Muscle of back (tissue), 11 donors: ENCODE results near the gene ADCY2. TPM values are rescaled to one million over a fixed set of nuclear protein-coding genes. Genes with fewer than 3 reads are reported as not detected.

ENCODE experiments used
- DNase-seq, 3 donors: peaks; one replicate each; pipeline versions ENCODE4 v3.0.0 to v3.0.0-alpha.2; 2013
- polyA plus RNA-seq, 10 donors: library from polyadenylated mRNA; unstranded; fragments of 120-200 nt; gene quantifications; one replicate each; pipeline ENCODE4 v1.2.1, GENCODE V29; 2013; ENCODE audit not compliant: insufficient read length in 10 of 10

Gene ADCY2
- polyA plus RNA-seq, 10 donors: 18.4 to 48.7 (median 38.6) TPM

DNA sequence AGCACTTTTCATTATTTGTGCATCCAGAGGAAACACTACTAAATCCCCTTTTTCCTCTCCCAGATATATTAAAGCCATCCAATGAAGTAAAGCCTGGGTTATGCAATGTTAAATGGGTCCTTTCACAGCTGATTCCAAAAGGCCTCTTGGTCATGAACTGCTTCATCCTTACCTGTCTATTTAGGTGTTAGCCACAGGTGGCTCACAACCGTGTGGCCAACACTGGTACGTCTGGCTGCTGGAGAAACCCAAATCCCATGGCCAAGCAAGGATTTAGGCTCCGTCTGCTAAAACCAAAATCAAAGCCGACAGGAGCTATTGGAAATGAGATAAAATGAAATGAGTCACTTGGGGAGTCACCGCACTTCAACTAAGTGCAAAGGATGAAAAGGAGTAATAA, 193.9 kb downstream of the ADCY2 start:
- no peak for DNase-seq

DNA sequence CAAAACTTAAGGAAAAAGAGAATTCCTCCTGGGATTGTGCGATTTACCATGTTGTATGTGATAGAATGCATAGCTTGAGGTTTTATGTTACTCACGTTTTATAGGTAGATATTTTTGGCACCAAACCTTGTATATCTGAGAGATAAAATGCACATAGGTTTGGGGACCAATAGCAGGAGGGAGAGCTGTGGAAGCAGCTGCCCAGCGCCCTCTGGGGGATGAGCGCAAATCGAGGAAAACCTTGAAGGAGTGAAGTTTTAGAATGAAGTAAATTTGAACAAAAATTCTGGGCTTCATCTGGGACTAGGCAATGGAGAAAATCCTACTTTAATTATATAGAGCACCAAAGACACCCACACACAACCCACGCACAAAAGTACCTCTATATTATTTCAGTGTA, 197.0 kb downstream of the ADCY2 start:
- DNase-seq: peak in 1 of 3 donors; percentile 7

DNA sequence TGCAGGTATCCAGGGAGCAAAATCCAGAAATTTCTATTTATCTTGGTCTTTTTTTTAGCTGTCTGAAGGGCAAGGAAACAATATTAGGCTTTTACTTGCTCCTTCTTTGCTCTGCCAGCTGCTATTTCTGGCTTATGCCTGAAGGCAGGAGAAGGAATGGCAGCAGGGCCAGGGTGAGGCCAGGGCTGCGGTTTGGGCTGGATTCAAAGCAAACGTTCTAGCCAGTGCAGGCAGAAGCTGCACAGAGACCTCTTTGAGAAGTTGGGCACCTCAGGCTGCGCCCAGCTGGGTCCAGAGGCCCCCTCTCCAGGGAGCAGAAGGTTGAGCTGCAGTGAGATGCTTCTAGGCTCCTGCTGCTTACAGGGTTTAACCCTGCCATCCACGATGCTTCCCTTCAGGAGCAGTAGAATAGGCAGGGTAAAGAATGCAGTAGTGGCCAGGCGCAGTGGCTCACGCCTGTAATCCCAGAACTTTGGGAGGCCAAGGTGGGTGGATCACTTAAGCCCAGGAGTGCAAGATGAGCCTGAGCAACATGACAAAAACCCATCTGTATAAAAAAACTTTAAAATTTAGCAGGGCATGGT, 201.2 kb downstream of the ADCY2 start:
- DNase-seq: peak in 1 of 3 donors; percentile 2

DNA sequence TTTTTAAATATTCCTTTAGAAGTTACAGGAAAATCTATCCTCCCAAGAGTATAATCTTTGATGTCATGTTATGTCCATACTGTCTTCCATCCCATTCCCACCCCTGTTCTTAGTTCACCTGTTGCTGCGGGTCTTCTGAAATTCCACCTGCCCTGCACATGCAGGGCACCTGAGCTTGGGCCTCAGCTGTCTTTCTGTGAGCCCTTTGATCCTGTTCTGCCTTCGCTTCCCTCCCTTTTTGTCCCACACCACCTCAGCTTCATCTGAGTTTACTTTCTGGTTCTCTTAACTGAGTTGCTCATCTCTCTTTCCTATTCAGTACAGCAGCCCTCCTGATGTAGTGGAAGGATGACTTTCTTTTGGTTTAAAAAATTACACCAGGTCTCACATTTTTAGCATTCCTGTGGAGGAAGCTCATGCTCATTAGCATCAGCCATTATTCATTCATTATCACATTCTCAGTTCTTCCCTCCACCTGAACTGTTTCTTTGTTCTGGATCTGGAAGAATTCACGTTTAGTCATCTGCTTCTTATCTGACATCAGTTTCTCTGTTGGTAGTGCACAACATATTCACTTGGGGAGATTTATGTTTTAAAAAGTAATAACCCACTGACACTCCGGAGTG, 211.0 kb downstream of the ADCY2 start:
- no peak for DNase-seq

DNA sequence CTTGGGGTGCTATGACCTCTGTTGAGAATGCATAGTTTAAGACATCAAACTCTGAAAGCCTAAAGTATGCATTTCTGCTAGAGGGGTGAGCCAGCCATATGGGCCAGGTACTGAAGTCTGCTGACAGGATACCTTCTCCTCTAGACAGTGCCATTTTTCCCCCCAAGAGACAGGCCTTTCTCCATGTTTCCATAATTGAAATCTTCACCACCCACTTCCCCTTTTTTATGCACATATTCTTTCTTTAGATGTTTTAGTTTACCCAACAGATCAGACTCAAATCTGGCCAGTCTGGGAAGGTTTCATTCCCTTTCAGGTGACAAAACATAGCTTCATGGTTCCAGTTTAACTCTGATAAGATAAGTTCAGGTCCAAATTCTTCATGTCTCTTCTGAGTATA, 212.8 kb downstream of the ADCY2 start:
- no peak for DNase-seq

DNA sequence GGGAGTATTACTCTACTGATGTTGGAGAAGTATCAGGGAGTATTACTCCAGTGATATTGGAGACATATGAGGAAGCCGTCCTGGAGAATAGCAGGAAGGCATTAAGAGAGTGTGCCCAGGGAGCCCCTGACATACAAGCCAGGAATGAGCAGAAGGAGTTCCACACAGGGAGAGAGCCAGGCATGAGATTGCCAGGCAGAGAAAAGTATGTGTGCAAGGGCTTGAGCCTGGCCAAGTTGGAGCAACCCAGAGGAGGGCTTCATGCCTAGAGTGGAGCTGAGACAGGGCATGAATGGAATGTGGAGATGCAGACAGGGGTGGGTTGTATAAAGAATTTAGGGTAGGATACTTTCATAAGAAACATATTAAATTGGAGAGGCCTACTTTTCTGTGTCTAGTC, 213.8 kb downstream of the ADCY2 start:
- no peak for DNase-seq

DNA sequence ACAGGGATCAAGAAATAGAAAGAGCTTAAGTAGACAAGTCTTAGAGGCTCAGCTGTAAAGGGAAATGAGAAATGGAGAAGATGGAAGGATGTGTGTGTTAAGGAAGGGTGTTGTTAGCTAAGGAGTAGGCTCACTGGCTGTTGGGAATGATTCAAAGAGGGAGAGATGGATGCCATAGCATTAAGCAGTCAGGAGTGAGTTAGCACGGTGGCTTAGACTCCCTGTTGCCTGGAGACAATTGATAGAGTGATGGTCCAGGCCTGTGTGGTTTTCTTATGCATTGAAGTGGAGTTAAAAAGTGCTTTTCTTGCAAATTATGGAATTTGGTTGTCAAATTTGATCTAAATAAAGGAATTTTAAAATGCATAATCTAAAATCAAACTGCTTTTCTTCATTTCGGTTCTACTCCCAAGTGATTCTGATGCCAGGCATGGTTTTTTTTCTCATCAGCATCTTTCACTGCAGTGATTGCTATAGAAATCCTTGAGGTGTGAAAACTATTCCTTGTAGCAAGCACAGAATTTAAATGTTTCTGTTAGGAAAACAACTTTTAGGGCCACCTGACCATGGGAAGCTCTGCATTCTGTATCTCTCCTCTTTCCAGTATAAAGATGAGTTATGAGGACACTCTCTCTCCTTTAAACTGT, 214.7 kb downstream of the ADCY2 start:
- DNase-seq: no peak

DNA sequence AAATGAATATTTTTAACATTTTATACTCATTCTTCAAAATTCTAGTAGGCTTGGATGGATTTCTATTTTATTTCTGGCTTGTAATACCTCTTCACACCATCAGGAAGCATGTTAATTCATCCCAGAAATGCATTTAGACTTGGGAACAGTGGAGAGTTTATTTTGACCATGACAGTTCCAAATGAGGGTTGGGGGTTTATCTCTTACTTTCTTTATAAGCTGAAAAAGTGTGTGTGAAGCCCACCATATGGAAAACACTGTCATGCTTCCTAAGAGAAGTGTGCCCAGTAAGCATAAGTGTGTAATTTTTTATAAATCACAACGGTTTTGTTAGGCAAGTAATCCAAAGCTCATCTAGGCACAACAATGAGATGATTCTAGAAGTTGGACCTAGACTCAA, 215.6 kb downstream of the ADCY2 start:
- no peak for DNase-seq

DNA sequence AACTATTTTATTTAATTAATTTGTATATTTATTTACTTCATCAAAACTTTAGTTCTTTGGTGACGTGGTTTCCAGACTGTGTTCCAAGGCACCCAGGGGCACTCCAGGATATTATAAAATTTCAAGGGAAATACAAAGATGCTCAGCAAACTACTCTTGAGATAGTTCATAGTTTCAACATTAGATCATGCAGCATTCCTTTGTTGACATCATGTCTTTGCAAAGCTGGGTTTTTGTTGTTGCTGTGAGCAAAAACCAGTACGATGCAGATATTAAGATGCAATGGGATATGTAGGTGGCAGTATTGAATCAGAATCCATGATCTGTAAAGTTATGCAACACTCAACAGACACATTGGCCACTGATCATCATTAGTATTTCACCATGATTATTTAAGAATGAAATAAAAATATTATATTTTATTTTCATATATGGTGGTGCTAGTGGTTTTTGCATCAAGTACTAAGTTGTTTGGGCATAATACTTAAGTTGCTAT, 219.7 kb downstream of the ADCY2 start:
- DNase-seq: no peak

DNA sequence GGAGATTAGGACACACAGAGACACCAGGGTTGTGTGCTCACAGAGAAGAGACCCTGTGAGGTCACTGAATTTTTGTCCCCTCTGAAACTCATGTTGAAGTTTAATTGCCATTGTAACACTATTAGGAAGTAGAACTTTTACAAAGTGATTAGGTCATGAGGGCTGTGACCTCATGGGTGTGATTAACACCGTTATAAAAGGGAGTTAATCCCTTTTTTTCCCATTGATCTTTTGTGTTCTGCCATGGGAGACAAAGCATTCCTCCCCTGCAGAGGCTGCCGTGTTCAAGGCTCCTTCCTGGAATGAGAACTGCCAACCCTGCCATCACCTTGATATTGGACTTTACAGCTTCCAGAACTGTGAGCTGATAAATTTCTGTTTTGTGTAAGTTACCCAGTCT, 221.0 kb downstream of the ADCY2 start:
- DNase-seq: no peak

DNA sequence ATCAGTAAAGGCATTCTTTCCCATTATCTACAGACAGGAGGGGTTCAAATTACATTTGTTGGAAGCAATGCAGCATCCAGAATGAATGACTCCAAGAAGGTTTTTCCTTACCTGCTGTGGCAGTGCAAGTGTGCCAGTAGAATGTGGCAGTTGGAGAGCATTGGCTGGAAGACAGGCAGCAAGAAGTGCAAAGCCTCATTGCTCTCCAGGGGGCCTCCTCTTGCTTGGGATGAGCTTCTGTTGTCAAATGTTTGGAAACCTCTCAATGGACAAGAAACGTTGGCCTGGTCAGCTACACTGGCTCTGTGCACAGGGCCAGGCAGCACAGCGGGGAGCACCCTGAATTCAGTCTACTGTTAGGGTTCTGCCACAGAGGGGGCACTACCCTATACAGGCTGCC, 226.6 kb downstream of the ADCY2 start:
- no peak for DNase-seq

DNA sequence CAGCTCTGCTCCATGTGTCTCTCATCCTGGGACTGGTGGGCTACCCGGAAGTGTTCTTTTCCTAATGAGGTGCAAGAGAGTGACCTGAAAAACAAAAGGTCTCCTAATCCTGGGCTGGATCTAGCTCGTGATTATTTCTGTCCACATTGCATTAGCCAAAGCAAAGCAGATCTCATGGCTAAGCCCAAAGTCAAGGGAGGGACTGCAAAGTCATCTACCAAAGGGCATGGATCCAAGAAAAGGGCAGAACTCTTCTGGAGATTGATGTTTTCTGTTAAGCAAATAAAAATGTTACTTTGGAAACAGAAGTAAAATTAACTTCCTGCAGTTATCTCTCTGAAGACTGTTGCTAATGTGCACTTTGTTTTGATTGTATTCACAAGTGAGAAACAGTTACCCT, 229.8 kb downstream of the ADCY2 start:
- DNase-seq: no peak

DNA sequence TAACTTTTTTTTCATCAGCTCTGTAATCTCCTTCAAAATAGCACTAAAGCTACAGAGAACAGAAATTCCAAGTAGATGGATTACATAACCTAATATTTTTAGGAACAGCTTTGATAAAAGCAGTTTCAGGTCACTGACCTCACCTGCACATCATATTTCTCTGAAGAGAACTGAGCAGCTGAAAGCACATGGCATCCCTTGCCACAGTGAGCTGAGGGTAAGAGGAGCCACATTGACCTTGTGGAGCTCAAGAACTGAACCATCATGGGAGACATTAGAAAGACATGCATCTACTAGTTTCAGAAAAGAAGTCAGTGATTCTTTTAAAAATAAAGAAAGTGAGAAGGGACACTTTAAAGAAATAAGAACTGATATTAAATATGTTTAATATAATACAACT, 232.3 kb downstream of the ADCY2 start:
- DNase-seq: no peak

DNA sequence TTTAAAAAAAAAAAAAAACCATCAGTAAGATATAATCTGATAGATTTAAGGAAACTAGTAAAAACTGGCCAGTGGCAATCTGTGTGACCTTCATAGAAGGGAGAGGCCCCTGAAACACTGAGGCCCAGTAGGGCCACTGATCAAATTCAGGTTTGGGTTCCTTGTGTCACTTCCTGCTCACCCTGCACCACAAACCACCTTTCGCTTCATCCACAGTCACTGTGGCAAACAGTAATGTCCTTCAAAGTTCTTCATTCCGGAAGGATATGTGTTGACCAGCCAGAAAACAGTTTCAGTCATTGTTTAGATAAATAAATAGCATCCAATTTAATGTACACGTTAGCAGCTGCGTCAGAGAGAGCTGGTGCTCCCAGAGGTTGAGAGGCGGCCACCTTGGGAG, 232.9 kb downstream of the ADCY2 start:
- DNase-seq: no peak

DNA sequence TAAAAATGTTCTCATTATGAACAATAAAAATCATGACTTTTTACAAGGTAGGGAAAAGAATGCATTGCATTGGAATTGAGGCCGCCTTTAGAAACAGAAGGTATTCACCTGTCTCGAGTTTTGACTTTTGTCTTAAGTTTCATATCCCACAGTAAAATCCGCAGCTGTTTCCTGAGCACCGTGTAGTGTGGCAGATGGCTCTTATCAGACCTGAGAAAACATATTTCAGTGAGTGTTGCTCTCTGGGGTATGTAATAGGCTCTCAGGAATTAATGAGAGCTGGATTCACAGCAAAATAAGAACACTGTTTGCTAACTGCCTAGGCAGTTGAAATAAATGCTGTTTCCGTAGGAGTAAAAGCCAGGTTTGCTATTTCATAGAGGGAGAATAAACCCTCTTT, 233.6 kb downstream of the ADCY2 start:
- no peak for DNase-seq

DNA sequence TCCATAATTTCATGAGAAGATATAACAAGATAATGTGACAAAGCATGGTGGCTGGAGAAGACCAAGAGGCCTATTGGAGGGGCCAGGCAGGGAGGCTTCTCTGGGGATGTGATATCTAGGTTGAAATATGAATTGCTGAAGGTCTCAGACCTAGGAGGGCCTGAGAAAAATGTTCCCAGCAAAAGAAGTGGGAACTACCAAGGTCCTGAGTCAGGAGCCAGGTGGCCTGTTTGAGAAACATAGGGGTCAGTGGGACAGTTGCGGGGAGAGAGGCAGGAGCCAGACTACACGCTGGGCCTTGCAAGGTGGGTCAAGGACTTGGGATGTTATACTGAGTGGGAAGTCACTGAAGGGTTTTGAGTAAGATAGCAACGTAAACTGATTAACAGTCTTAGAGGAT, 238.9 kb downstream of the ADCY2 start:
- DNase-seq: no peak

DNA sequence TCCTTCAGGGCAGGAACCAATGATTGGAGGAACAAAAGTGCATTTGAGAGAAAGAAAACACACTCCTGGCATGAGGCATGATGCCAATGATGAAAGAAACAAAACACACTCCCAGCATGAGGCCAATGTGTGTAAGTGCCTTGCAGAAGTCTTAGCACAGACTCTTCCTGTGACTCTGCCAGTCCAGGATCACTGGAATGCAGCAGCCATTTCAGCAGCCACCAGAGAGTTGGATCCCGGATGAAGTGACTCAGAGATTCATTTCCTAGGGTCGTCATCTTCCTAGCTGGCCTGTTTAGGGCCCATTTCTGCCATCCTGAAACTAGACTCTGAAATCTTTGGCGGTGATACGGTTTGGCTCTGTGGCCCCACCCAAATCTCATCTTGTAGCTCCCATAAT, 242.5 kb downstream of the ADCY2 start:
- DNase-seq: no peak

DNA sequence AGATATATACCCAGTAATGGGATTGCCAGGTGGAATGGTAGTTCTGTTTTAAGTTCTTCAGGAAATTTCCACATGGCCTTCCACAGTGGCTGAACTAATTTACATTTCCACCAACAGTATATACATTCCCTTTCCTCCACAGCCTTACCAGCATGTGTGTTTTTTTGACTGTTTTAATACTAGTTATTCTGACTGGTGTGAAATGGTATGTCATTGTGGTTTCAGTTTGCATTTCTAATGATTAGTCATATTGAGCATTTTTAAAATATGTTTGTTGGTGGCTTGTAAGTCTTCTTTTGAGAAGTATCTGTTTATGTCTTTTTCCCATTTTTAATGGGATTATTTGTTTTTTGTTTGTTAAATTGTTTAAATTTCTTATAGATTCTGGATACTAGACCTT, 246.1 kb downstream of the ADCY2 start:
- DNase-seq: no peak

DNA sequence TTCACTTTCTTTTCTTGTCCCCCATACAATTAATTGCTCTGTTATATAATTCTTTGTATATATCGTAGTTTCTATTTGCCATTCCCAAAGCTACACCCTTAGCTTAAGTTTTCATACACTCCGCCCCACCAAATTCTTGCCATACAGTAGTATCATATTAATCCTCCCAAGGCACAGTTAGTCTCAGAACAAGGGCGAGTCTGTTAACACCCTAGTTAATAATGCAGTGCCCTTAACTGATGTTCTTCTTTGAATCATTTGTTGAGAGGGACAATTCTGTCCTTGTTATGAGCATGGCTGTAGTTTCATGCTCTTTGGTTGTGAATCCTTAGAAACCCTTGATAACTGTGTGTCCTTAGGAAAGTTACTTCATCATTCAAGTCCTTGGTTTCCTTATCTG, 248.8 kb downstream of the ADCY2 start:
- no peak for DNase-seq

DNA sequence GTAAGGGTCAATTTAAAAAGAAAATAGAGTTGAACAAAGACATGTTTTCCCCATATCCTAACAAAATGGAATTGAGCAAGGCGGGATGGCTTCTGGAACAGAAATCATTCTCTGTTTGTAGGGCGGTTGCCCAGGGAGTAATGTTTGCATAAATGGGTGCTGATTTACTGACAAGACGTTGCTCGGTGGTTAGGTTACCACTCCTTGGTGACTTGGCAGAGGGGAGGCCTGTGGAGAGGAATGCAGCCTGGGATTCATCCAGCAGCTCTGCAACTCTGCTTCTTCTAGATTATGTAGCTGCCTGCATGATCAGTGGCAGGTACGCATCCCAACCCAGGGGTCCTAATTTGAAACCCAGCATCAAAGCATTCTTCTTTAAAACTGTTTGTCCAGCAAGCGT, 254.8 kb downstream of the ADCY2 start:
- DNase-seq: no peak

DNA sequence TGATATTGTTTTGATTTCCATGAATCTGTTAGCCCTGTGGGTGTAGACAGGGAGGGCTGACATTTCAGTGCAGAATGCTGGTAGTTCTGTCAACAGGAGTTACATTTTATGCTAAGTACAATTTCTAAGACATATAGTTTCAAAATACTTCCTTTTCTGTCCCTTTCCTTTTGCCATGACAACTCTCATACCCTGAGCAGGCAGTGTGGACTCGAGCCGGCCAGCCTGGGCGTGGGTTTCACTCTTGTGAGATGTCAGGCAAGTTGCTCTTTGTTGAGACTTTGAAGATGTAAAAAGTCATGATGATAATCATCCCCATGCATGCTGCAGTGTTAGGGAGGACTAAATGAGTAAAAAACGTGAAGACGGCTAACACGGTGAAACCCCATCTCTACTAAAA, 257.1 kb downstream of the ADCY2 start:
- DNase-seq: no peak

DNA sequence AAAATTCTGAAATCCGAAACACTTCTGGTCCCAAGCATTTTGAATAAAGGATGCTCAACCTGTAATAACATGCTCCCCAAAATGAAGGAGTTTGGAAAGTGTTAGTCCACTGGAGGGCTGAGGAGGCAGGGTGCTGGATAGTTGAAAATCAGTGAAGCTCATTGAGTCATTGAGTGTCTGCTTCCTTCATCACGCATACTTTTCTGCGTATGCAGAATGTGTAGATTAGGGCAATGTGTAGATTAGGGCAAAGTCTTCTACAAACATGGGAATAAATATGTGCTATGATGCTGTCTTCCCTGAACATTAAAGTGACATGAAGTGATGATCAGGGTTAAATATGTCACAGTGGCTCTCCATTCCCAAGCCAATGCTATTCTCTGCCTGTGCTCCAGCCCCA, 261.2 kb downstream of the ADCY2 start:
- no peak for DNase-seq

DNA sequence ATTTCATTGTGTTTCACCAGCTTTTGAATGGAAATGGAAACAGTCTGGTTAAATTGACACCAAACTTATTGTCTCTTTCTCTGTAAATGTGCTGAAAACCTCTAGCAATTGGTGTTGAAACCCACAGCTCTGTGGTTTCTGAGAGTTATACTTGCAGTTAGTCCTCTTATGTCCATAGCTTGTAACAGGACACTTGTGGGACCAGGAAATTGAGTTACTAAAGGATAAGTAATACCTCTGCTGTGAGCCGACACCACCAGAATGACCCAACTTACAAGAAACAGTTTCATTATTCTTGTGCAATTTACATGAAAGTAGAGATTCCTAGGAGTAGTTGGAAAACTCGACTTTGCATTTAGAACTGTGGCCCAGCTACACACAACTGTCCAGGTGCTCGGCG, 263.5 kb downstream of the ADCY2 start:
- no peak for DNase-seq

DNA sequence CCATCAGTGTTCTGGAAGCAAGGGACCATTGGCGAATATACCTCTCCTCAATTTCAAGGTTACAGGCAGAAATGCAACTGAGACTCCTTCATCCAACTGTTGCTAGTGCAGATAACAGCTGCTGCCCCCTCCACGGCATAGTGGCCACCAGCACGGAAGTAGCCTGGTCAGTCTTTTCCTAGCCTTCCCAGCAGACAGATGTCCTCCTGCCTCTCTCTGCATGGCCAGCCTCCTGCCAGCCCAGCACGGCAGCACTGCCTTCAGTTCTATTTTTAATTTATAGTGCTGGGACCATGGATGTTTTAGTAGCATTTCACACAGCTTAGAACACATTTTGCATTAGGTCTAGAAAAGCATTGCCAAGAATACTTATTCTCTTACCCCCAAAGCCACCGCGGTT, 266.4 kb downstream of the ADCY2 start:
- no peak for DNase-seq
